ENCODE data around the gene RAMAC. TPM values are rescaled to one million over a fixed set of nuclear protein-coding genes. Genes with fewer than 3 reads are reported as not detected.

RAMAC gene
- total and polyA plus RNA-seq, 10 of the 15 experiments (the other 5 are each of a cell fraction or from before 2014, with no cell fraction given) = 22.4 to 109 (median 41.7) TPM

DNA sequence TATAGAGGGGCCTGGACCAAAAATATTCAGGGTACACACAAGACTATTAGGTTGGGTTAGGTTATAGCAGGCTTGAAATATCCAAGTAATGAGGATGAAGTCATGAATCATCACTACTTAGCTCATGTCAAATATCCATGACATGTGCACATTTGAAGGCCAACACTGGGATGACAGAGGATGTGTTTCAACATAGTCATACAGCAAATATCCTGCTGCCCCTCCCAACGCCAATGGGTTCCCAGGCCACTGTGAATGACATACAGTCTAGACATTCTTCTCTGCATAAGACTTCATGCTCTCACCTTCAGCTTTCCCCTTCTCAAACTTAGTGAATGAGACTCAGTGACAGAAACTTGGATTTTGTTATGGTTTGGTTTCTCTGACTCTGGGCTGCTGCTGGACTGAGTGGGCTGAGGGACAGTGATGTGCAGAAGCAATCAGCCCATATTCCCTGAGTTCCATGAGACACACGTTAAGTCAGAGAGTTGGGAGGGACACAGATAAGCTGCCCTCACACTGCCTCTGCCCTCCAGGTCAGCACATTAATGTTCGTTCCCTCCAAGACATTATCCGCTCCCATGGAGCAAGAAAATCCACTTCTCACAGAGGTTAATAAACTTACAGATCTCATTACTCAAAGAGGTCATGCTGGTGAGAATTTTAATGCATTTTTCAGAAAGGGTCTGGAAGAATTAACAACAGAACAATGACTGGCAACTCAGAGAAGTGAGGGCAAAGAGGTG, 48.9 kb upstream of the RAMAC start:
- Histone ChIP-seq H3K27ac (ENCODE audit: control insufficient read depth, insufficient read depth) (no peak overlapping the region), H3K9ac (ENCODE audit: control insufficient read depth, insufficient read depth, low read length) (no peak overlapping the region), H3K4me3 (no peak overlapping the region), H3K36me3 (ENCODE audit: control insufficient read depth in 2 of 2, insufficient read depth in 2 of 2, low read length in 1 of 2) (no peaks in the 10 kb centered on the region), H3K4me1 (ENCODE audit: control insufficient read depth, insufficient read depth, low read length) (no peaks in the 10 kb centered on the region), H3K79me2 (ENCODE audit: control insufficient read depth, insufficient read depth, low read length) (no peaks in the 10 kb centered on the region), H3K9me3 (replicated peaks; ENCODE audit: control insufficient read depth, insufficient read depth, low read length) (no peaks in the 10 kb centered on the region), H3K4me2 (ENCODE audit: control insufficient read depth, insufficient read depth) (no peak overlapping the region), H3K27me3 (replicated peaks in 1 of 2; ENCODE audit: control insufficient read depth in 2 of 2, insufficient read depth in 2 of 2, low read length in 1 of 2) (peaks cover 0 to 1% of the 10 kb centered on the region in 2 experiments; a peak in 2 of 4 replicates), H4K20me1 (ENCODE audit: control insufficient read depth, insufficient read depth) (no peaks in the 10 kb centered on the region), H2AFZ (ENCODE audit: control insufficient read depth, low read depth, low read length) (no peak overlapping the region)
- intact Hi-C loops (cut with micrococcal nuclease; ENCODE audit: unreplicated experiment) = no loop called here
- TF ChIP-seq ASH2L (IDR thresholded peaks at IDR 0.05; ENCODE audit: borderline replicate concordance, low read depth) = no peak
- no peak for TF ChIP-seq RUNX3 (IDR thresholded peaks at IDR 0.05; ENCODE audit: low read length)
- TF ChIP-seq STAT1 (conservative IDR thresholded peaks at IDR 0.05) = no peak
- no peak for TF ChIP-seq POLR2AphosphoS2 (IDR thresholded peaks at IDR 0.05; ENCODE audit: low read depth, low read length)
- TF ChIP-seq ZBTB40 (IDR thresholded peaks at IDR 0.05; ENCODE audit: borderline replicate concordance) = no peak
- no peak for TF ChIP-seq RAD21 (IDR thresholded peaks at IDR 0.05; ENCODE audit: insufficient read depth, low read depth, low read length)
- TF ChIP-seq REST (IDR thresholded peaks at IDR 0.05; ENCODE audit: low read depth, low read length) = no peak
- BruUV-seq (replicated peaks) = no TSS peak
- DNase-seq (ENCODE audit: low read depth, low spot score) (no peak), FAIRE-seq (no peak), ATAC-seq (no peak)
- ChIA-PET POLR2A (no interaction called here), RAD21 (ENCODE audit: unreplicated experiment) (no interaction called here), SMC1A (ENCODE audit: uncharacterized antibody, unreplicated experiment) (no interaction called here), CTCF (no interaction called here)
- in situ Hi-C loops (cut with MboI) = no loop called here
- 49% methylated on average over 4 of the region's 4 CpGs for WGBS (ENCODE audit: insufficient coverage, insufficient replicate concordance, low lambda C conversion rate, missing lambda C conversion rate)
